Measurements from ENCODE around the gene NOL11. TPM values are rescaled to one million over a fixed set of nuclear protein-coding genes. Genes with fewer than 3 reads are reported as not detected.
"Not testable (repeated sequence)": the region's sequence is repeated elsewhere in the genome, so short reads cannot be mapped to it uniquely, and the experiment has no call there.

The NOL11 gene
- polyA plus RNA-seq (2014; cell fraction: cytosol; rRNA removed): 88.3 and 91.1 TPM in 2 replicates
- polyA plus RNA-seq (2014; cell fraction: nucleus; rRNA removed): 118 and 136 TPM in 2 replicates

DNA sequence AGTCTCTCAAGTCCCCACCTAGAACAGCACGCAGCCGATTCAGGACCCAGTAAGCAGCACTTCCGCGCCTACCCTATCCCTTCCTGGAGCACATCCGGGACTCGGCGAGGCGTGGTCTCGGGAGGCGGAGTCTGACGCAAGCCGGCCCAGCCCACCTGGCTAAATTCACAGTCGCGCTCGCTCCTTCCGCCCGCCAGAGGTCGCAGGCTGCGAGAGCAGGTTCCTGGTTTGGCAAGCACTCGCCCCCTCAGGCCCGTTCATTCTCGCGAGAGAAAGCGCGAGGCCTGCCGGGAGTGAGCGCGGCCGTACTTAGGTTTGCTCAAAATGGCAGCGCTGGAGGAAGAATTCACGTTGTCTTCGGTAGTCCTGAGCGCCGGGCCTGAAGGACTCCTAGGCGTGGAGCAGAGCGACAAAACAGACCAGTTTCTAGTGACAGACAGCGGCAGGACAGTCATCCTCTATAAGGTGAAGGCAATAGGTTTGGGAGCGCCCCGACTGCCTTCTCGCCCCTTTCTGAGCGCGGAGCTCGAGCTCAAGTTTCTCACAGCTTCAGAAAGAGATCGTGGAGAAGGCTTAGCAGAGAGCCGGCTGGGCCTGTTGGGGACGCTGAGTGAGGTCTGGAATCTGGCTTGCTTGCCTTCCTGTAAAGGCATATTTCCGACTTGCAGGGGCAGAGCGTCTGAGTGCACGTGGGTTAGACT, at the start of gene NOL11:
TSS of gene NOL11 (plus strand) at position 313 of the 701 bp plus-strand sequence. CDS start at position 325, 12 bp downstream.
- peak; percentile 99 for DNase-seq (ENCODE audit: low spot score)

DNA sequence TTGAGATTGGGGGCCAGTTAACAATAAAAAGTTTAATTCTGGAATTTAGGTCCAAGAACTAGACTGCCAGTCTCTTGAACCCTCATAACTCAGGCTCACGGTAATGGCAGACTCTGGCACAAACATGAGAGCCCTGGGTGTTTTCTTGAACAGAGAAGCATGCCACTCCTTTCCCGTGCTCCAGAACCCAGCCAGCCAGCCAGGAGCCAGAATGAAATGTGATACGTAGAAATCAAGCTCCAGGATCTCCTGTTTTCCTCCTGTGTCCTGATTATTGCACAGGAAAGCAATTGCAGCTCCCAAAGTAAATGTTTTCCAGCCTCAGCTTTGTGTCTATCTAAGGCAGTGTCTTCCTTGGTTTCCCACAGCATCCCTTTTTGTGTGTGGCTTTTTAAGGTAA, 46.2 kb upstream of the NOL11 start:
- DNase-seq (ENCODE audit: low spot score): peak; percentile 73

DNA sequence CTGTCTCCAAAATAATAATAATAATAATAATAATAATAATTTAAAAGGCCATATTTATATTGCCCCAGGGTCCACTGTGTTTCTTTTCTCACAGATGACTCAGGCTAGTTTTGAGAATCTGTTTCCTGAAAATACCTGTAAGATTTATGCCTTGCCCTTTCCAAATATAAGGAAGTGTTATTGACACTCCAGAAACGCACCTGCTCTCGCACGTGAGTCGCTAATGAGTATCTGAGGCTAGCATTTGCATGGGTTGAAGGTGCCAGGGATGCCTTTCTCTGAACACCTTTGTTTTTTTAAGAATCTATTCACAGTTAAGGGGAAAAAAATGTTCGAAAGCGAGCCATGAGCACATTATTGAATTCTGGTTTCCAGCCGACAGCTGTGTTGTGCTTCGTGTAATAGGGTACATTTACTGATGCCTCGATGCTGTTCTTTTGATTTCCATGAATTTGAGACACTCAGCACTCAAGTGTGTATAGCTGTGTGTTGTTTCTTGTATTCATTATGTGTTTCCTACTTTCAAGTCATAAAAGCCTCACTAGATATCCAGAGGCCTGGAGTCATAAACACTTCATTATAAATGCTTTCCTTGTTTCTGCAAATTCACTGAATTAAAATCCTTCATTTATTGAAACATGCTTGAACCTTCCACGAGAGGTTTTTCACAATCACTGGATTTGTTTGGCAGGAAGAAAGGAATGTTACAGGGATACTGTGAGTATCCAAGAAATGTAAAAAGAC, 45.0 kb upstream of the NOL11 start:
- no peak for DNase-seq (ENCODE audit: low spot score)

DNA sequence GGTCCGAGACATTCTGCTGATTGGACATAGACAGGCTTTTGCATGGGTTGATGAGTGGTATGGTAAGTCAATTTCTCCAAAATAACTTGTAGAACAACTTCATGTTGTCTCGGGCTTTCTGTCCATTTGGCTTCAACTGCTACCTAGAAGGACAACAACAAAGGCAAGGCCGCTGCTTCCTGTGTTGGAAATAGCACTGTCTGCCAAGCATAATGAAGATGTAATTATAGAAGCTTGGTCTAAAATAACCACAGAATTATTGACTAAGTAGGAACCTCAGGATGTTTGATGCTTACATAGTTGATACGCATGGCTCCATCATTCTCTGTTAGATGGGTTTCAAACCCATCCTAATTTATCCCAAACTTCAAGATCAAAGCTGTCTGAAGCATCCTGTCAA, 42.3 kb upstream of the NOL11 start:
- no peak for DNase-seq (ENCODE audit: low spot score)

DNA sequence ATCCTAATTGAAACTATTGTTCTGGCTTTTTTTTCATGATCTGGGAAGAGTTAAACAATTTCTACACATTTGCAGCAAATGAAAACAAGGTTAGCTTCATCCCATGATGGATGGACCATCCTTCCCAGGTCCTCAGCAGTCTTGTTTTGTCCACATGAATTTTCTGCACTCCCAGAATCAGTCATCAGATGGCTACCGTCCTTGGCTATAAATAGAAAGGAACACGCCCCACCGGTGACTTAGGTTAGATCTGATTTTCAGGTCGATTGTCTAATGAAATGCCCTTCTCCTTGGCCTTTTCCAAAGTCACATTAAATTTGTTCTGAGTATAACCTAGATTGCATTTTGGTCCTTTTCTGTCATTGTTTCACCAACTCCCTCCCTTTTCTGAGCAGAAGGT, 41.4 kb upstream of the NOL11 start:
- DNase-seq (ENCODE audit: low spot score): no peak

DNA sequence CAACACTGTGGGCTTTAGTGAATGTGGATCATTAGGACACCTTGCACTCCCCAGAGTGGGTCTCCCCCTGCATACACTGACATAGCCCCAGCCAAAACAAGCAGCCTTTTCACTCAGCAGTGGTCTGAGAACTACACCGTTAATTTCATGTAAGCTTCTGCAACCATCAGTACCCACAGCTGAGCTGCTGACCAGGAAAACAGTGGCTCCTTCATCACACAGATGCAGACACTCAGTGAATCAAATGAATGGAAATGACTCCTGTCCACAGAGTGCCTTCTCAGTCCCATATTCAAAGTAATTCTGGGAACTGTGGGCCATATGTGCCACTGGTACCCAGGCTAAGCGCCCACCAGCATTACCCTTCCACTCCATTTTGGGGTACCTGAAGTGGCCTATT, 39.3 kb upstream of the NOL11 start:
- DNase-seq (ENCODE audit: low spot score): no peak

DNA sequence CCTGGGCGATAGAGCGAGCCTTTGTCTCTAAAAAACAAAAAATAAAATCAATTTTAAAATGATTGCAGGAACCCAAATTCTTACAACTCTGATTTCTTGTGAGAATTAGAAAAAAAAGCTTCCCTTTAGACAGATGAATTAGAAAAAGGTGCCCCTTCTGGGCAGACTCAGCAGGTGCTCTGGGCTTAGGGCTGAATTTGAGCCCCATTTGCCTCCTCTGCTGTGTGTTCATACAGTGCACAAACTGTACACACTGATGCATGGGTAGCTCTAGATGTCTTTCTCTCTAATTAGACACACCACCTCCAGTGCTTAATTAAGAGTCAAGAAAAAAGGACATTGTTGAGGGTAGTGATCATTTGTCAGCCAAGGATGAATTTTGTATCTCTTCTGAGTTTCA, 38.5 kb upstream of the NOL11 start:
- no peak for DNase-seq (ENCODE audit: low spot score)

DNA sequence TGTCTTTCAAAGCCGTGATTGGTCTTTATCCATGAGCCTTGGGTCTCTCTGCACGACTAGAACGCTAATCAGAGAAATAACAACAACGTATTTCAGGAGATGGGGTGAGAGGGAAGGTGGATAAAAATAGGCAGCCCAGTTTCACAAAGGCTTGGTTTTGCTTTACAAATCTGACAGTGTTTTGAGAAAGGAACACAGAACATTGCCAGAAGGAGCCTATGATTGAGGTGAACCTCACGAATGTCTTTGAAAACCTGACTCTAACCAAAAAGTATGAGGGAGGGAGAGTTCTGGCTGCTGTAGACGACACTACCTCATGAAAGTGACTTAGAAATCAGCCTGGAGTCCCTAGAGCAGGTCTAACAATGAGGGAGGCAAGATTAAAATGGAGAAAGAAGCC, 38.0 kb upstream of the NOL11 start:
- no peak for DNase-seq (ENCODE audit: low spot score)

DNA sequence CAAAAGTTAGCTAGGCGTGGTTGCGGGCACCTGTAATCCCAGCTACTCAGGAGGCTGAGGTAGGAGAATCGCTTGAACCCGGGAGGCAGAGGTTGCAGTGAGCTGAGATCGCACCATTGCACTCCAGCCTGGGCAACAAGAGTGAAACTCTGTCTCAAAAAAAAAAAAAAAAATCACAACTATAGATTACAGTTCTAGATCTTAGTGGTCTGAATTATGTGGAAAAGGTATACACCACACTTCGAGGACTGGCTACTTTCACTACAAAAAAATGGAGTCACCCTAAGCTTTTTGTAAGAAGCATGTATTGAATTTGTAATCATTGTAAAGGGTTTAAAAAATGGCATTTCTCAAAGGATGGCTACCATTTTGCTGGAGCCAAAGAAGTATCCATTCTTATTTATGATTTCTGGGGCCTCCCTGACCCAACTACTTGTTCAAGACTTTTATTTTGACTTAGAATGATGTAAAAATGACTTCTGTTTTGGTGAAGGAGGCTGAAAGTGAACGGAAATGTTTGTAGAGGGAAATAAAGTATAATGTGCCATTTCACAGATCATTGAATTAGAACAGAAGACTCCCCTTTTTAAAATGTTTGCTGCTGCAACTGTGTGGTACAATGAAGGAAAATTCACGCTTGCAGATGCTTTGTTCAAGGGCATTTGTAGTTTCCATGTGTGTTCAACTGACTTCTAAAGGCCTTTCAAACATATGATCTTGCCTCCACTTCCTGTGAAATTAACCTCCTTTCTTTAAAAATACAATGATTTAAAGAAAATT, 37.1 kb upstream of the NOL11 start:
- no peak for DNase-seq (ENCODE audit: low spot score)

DNA sequence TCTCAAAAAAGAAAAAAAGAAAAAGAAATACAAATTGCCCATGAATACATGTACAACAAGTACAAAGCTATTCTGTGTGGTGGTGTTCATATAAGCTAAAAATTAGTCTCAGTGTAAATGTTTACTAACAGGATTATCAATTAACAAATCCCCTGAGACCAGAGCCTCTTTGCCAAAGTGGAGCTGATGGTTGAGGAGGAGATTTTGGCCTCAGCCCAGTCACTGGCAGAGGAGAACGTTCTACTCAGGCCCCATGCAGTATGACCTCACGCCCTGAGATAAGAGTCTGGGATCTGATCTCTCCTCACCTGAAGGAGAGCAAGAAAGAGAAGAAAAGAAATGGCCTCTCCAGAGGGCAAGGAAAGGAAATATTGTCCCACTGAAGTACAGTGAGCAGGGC, 35.5 kb upstream of the NOL11 start:
- DNase-seq (ENCODE audit: low spot score): no peak

DNA sequence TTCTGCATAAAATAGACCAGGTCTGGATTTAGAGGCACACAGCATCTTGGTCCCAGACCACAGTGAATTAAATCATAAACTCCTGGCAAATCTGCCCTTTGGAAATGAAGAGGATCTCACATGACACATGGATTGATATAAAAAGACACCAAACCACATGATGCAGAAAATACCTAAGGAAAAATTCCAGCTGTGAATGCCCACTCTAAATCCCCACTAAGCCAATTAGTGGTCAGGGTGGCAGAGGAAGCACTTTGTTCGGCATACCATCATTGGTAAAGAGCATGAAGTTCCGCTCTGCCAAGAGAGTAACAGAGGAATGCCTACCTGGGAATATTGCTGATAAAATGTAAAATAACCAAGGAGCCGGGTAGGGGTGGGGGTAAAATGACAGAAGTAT, 32.4 kb upstream of the NOL11 start:
- DNase-seq (ENCODE audit: low spot score): no peak

DNA sequence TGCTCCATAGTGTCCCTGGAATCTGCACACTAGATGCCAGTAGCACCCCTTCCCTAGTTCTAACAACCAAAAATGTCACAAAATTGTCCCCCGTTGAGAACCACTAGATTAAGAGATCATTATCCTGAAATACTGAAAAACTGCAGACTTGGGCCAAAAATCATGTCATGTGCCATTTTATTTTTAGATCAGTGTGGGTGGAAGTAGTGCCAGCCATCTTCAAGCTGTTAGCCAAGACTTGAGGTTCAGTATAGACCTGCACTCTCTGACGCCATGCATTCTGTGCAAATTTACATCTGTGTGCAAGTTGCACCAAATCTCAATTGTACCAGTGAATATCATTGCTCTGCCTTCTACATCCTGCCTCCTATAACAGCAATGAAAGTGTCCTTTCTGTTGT, 31.5 kb upstream of the NOL11 start:
- DNase-seq (ENCODE audit: low spot score): no peak

DNA sequence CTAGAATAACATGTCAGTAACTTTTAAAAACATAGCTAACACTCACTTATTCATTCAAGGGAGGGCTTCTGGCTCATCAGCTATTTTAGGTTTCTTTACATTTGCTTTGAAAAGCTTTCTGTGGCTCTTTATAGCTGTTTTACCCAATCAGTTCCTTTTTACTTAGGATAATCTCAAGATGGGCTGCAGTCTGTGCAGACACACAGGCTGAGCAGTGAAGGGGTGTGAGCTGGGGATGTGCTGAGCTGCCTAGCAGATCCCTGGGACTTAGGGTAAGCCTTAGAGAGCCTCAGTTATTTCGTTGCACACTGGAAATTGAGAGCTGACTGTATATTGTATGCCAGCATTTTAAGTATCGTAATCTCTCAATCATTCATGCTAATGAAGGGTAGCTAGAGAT, 30.2 kb upstream of the NOL11 start:
- DNase-seq (ENCODE audit: low spot score): no peak

DNA sequence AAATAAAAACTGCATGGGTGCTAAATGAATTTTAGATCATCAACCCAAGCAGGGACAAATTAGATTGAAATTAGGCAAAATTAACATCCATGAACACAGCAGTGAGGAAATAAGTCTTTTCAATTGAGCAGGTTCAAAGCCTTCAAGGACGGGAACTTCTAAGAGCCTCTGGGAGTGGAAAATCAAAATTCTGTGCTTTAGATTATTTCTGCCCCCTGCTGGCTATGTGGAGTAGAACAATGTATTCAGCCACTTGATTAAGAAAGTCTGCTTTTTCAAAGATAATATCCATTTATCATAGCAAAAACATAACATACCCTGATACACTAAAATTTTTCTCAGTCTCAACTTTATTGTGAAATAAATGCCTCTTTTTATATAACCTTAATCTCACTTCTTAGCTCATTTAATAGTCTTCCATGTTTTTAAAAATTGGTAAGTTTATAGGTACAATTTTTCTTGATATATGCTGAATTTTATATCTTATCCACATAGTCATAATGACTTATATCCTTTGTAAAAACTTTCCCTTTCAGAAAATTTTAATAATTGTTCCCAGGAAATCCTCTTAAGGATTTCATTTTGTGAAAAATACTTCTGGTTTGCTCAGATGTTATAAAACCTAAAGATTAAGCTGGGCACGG, 28.1 kb upstream of the NOL11 start:
- DNase-seq (ENCODE audit: low spot score): peak; percentile 74

DNA sequence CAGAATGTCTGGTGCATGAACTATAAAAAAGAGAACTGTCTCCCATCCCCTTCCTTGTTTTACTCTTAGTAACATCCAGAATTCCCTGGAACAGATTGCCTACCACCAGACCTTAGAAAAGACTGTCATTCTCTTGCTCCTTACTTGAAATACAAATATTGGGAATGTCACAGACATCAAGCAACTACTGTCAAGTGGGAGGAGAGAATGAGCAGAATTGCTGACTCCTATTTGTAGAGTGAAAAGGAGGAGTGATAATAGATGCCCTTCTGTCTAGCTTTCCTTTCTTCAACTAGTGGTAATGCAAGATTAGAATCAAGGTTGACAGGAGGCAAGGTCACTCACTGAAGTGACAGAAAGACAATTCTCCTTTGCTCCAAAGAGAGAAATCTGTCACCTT, 23.9 kb upstream of the NOL11 start:
- no peak for DNase-seq (ENCODE audit: low spot score)

DNA sequence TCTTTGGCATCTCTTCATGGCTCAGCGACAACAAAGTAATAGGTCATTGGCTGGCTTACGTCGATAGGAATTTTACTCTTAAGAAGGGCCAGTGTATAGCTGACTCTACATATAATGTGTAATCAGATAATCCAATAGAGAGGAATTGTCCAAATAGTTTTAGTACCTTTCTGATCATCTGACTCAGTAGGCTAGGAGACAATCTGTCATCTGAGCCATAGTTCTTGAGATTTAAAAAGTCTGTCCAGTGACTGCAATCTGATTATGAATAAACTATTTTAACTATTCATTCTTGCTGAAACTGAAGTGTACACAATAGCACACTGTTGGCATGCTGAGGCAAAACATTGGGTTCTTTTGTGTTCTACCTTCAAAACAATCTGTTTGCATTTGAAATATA, 21.4 kb upstream of the NOL11 start:
- DNase-seq (ENCODE audit: low spot score): no peak

DNA sequence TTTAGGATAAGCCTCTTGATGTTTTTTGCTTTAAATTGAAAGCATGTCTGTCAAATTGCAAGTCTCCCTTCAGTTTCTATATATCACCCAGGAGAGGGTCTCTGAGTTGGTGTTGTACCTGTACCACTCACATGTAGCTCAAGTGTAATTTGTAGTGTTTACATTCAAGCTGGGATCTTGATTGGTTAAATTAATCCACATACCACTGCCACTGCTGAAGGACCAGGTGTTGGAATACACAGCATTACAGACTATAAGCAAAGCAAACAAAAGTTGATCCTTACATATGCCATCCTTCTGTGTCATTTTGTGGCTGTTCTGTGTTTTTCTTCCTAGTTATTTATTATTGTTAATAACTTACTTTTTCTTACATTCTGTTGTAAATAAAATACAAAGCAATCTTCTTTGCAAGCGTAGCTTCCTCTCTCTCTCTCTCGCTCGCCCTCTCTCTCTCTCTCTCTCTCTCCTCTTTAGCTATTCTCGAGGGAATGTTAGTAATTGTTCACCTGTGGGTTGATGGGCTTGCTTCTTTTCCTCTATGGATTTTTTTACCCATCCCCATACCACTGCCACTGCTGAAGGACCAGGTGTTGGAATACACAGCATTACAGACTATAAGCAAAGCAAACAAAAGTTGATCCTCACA, 20.8 kb upstream of the NOL11 start:
- no peak for DNase-seq (ENCODE audit: low spot score)

DNA sequence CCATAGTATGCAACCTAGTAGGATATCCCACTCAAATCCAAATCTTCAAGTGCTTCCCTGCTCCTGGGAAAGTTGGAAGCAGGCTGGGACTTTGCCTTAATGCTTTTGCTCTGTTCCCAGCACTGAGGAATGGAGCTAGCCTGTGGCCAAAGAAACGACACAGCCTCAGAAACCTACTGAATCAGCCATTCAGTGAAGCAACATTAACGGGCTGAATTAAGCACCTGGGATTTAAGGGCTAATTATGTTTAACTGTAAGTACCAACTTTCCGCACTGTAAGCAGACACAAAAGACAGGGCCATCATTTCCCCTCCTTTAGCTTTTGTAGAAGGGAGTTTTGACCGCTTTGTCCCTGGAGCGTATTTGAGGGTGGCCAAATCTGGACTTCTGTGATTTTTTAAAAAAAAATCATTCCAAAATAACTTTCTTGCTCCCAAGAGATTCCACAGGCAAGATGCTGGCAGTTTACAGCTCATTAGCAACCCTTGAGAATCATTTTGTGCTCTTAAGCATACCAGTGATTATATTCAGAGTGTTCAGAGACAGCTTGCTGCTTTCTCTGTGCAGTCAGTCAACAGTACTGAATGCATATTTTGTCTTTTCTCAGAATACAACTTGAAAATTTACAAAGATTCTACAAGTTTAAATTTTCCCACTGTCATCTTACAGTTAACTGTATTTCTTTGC, 17.6 kb upstream of the NOL11 start:
- DNase-seq (ENCODE audit: low spot score): no peak

DNA sequence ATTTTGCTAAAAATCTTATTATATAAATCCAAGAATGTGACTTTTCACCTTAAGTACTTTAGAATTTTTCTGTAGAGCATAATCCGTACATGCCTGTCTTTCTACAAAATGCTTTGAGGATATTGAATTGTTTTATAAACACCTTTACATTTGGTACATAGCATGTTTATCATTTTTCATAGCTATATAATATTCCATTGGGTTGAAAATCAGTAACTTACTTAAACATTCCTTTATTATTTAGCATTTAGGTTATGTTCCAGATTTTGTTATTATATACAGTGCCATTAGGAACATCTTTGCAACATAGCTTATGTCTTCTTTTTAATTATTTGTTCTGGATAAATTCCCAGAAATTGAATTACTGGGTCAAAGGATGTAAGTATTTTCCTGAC, 17.0 kb upstream of the NOL11 start:
- no peak for DNase-seq (ENCODE audit: low spot score)

DNA sequence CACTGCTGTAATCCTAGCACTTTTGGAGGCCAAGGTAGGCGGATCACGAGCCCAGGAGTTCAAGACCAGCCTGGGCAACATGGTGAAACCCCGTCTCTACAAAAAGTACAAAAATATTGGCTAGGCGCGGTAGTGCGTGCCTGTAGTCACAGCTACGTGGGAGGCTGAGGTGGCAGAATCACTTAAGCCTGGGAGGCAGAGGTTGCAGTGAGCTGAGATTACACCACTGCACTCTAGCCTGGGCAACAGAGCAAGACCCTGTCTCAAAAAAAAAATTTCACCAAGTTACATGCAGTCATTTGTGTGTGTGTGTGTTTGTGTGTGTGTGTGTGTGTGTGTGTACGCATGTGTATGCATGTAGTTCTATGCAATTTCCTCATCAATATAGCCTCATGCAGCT, 14.9 kb upstream of the NOL11 start:
- not testable (repeated sequence) for DNase-seq (ENCODE audit: low spot score)

DNA sequence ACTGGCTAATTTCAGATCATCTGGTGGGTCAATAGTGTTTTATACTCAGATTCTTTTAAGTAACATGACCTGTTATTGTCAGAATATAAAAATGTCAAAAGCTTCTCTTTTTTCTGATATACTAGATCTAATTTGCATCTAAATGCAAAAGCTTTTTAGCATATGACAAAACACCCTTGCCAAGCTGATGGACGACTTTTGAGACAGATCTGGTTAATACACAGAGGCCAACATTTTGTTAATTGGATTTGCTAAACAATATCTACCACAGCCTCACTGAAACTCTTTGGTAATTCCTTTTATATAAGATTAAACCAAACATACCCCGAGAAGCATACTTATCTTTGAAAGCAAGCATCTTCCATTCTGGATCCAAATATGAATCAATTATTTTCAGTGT, 10.3 kb upstream of the NOL11 start:
- DNase-seq (ENCODE audit: low spot score): peak; percentile 50

All from SK-N-DZ (cell line).